ENCODE results near the gene VPS16.

GRCh38 chr20:2867081-2867864 lies 26.7 kb downstream of the VPS16 start:
- TF ChIP-seq POLR2A (IDR thresholded peaks at IDR 0.05) (no peak), CTCF (IDR thresholded peaks at IDR 0.05) (no peak)

All from gastroesophageal sphincter (tissue), 3 donors.